OCI-LY1 (cell line): ENCODE data around the gene HPSE2.

Source experiments
- H2AFZ ChIP-seq: fragments of 200-600 bp; sonication (generic), shearing (Covaris generic); 2 replicates; pipeline ENCODE4 v1.6.0; 2014; ENCODE audit warnings: antibody characterized with exemption, mild to moderate bottlenecking, low read length
- H3F3A ChIP-seq: fragments of 200-600 bp; sonication (generic), shearing (Covaris generic); 2 replicates; pipeline ENCODE4 v1.6.0; 2014; ENCODE audit warnings: mild to moderate bottlenecking, antibody characterized with exemption, low read length, moderate library complexity; ENCODE audit not compliant: insufficient read depth
- H3K27ac ChIP-seq: fragments of 200-600 bp; sonication (generic); 2 replicates; pipeline ENCODE4 v1.5.1; 2014; ENCODE audit warnings: low read length, mixed run types, mild to moderate bottlenecking, low read depth; ENCODE audit not compliant: poor library complexity, severe bottlenecking
- H3K27me3 ChIP-seq: fragments of 200-600 bp; sonication (generic); 2 replicates; pipeline ENCODE4 v1.6.0; 2014; ENCODE audit warnings: antibody characterized with exemption, mild to moderate bottlenecking, low read length, moderate library complexity; ENCODE audit not compliant: insufficient read depth
- H3K36me3 ChIP-seq: fragments of 200-600 bp; sonication (generic); 2 replicates; pipeline ENCODE4 v1.6.1; 2014; ENCODE audit warnings: mild to moderate bottlenecking, antibody characterized with exemption, low read length, moderate library complexity, mixed read lengths; ENCODE audit not compliant: insufficient read depth
- H3K4me1 ChIP-seq: fragments of 200-600 bp; sonication (generic); 2 replicates; pipeline ENCODE4 v1.5.1; 2014; ENCODE audit warnings: mild to moderate bottlenecking, low read length, moderate library complexity; ENCODE audit not compliant: insufficient read depth, severe bottlenecking
- H3K4me2 ChIP-seq: fragments of 200-600 bp; sonication (generic), shearing (Covaris generic); 2 replicates; pipeline ENCODE4 v1.6.1; 2014; ENCODE audit warnings: low read length
- H3K4me3 ChIP-seq: fragments of 200-600 bp; sonication (generic); 2 replicates; pipeline ENCODE4 v1.5.1; 2014; ENCODE audit warnings: low read length, low read depth, mild to moderate bottlenecking, mixed read lengths; ENCODE audit not compliant: poor library complexity, severe bottlenecking
- H3K79me2 ChIP-seq: fragments of 200-600 bp; shearing (Covaris generic); 2 replicates; pipeline ENCODE4 v1.6.1; 2016; ENCODE audit warnings: mixed run types, low read length, mixed read lengths; ENCODE audit not compliant: insufficient read depth
- H3K9ac ChIP-seq: fragments of 200-600 bp; sonication (generic), shearing (Covaris generic); 2 replicates; pipeline ENCODE4 v1.6.1; 2014; ENCODE audit warnings: mild to moderate bottlenecking, low read length, mixed read lengths
- H3K9me2 ChIP-seq: fragments of 200-600 bp; sonication (generic), shearing (Covaris generic); 2 replicates; pipeline ENCODE4 v1.6.1; 2014; ENCODE audit warnings: low read depth, mild to moderate bottlenecking, low read length, mixed read lengths
- H3K9me3 ChIP-seq: fragments of 200-600 bp; shearing (Covaris generic); 2 replicates; pipeline ENCODE4 v1.6.1; 2014; ENCODE audit warnings: low read length, mixed read lengths
- H4K20me1 ChIP-seq: fragments of 200-600 bp; sonication (generic), shearing (Covaris generic); 2 replicates; pipeline ENCODE4 v1.6.0; 2016; ENCODE audit warnings: mild to moderate bottlenecking, low read length; ENCODE audit not compliant: insufficient read depth
- EZH2 ChIP-seq: fragments of 200-600 bp; sonication (generic), shearing (Covaris generic); IDR thresholded peaks from 2 replicates; pipeline ENCODE4 v1.8.0; 2017; ENCODE audit warnings: borderline replicate concordance, mixed run types, mild to moderate bottlenecking, antibody characterized with exemption, low read length, moderate library complexity, mixed read lengths
- TF ChIP-seq, protein P1 (sequence below): fragments of 200-600 bp; sonication (generic), shearing (Covaris generic); IDR thresholded peaks from 2 replicates; pipeline ENCODE4 v1.5.1; 2017; ENCODE audit warnings: mild to moderate bottlenecking, antibody characterized with exemption, low read length, moderate library complexity, mixed read lengths

The HPSE2 gene

DNA sequence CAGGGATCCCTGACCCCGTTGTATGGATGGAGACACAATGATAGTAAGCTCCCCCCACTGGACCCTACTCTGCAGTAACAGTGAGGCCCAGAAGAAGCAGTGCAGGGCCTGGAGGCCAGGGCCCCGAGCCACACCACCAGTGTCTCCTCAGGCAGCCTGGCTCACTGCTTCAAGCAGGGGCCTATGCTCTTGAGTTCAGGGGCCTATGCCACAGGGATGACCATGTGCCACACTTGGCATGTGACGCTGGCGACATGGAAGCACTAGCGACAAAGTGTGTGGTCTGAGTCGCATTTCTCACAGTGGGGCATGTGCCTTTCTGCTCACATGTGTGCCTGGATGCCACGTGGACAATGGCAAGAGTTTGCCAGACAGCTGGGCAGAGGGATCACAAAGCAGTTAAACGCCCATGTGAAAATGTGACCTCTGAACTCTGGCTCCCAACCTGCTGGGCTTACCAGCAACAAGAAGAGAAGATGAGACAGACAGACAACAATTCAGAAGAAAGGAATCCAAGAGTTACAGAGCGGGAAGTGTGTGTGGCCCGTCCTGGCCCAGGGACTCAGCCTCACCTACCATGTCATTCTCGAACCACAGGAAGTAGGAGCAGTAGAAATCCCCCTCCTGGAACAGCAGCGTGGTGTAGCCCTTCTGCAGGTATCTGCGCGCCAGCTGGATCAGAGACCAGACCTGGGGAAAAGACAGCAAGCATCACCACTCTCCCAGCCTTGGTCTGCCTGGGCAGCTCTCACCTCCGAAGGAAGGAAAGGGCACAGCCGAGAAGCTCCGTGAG is 816.0 kb downstream of the HPSE2 start:
- Histone ChIP-seq H3K4me2 (no peak overlapping the region), H3K9me3 (no peaks in the 10 kb centered on the region), H2AFZ (no peak overlapping the region), H3K27ac (no peak overlapping the region), H3K79me2 (no peaks in the 10 kb centered on the region), H4K20me1 (no peaks in the 10 kb centered on the region), H3K9ac (no peak overlapping the region), H3F3A (no peaks in the 10 kb centered on the region), H3K9me2 (no peaks in the 10 kb centered on the region), H3K4me1 (peaks cover 8% of the 10 kb centered on the region), H3K27me3 (no peaks in the 10 kb centered on the region), H3K4me3 (no peak overlapping the region), H3K36me3 (no peaks in the 10 kb centered on the region)
- no peak for TF ChIP-seq EZH2
- TF ChIP-seq, protein P1, sequence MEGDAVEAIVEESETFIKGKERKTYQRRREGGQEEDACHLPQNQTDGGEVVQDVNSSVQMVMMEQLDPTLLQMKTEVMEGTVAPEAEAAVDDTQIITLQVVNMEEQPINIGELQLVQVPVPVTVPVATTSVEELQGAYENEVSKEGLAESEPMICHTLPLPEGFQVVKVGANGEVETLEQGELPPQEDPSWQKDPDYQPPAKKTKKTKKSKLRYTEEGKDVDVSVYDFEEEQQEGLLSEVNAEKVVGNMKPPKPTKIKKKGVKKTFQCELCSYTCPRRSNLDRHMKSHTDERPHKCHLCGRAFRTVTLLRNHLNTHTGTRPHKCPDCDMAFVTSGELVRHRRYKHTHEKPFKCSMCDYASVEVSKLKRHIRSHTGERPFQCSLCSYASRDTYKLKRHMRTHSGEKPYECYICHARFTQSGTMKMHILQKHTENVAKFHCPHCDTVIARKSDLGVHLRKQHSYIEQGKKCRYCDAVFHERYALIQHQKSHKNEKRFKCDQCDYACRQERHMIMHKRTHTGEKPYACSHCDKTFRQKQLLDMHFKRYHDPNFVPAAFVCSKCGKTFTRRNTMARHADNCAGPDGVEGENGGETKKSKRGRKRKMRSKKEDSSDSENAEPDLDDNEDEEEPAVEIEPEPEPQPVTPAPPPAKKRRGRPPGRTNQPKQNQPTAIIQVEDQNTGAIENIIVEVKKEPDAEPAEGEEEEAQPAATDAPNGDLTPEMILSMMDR: no peak

DNA sequence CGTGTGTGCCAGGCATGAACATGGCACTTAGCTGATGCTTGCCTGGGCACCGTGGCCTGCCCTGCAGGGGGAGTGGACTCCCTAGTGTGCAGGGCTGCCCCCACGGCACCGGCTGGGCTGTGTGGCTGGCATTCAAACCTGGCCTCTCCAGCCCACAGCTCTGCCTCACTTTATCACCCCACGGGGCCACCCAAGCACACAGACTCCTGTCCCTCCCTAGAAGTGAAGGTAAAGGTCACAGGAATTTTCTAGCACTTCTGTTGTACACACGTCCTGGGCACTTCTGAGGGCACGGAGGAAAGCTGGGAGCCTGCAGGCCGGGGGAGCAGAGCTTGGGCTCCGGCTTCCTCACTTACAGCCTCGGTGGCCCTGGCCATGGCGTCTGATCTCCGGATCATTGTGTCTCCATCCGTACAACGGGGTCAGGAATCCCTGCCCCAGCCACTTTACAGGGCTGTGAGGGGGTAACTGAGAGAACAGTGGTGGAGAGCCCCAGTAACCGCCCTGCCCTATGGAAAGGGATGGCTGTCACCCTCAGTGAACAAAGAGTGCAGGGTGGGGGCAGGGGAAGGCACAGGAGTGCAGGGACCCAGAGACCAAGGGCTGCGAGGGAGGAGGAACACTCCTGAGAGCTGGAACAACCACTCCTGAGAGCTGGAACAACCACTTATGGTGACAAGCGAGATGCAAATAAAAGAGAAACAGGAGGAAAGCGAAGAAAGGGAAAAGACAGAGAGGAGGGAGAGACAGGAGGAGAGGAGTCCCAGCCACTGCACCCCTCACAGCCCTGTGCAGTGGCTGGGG is 816.8 kb downstream of the HPSE2 start:
- Histone ChIP-seq H3K4me1 (peaks cover 12% of the 10 kb centered on the region), H3K27ac (no peak overlapping the region), H3K27me3 (no peaks in the 10 kb centered on the region), H3K4me3 (no peak overlapping the region), H3K9me3 (no peaks in the 10 kb centered on the region), H3K9ac (no peak overlapping the region), H2AFZ (no peak overlapping the region), H3F3A (no peaks in the 10 kb centered on the region), H4K20me1 (no peaks in the 10 kb centered on the region), H3K4me2 (no peak overlapping the region), H3K36me3 (no peaks in the 10 kb centered on the region), H3K9me2 (no peaks in the 10 kb centered on the region), H3K79me2 (no peaks in the 10 kb centered on the region)
- TF ChIP-seq, protein P1: no peak
- TF ChIP-seq EZH2: no peak

DNA sequence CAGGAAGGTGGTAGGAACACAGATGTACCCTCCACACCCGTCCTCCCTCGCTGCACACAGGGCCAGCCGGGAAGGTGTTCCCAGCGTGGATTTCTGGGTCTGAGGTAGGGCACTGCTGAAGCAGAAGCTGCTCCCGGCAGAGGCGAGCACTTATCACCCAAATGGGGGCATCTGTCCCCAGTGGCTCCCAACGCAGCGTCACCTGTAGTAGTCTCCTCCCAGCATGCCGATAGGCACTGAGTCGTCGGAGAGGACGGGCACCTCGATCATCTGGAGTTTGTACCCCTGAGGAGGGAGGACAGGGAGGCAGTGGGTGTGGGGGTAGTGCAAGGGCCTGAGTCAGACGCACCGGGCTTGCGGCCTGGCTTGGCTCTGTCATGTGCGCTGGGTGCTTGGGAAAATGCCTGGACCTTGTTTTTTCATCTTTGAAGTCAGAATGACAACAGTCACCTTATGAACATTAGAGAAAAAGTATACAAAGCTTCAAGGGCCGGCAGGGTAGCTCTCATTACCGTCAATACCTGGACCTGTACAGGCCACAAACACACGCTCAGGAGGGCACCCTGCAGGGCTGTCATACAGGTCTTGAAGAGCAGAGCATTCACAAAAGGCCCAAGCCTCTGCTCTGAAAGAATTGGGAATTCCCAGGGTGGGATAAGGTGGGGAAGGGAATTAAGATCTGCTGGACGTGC is 817.5 kb downstream of the HPSE2 start:
- Histone ChIP-seq H3F3A (no peaks in the 10 kb centered on the region), H3K27me3 (no peaks in the 10 kb centered on the region), H2AFZ (no peak overlapping the region), H3K36me3 (no peaks in the 10 kb centered on the region), H3K4me1 (peaks cover 12% of the 10 kb centered on the region), H3K4me2 (no peak overlapping the region), H3K9me2 (no peaks in the 10 kb centered on the region), H3K9ac (no peak overlapping the region), H3K4me3 (no peak overlapping the region), H4K20me1 (no peaks in the 10 kb centered on the region), H3K79me2 (no peaks in the 10 kb centered on the region), H3K9me3 (no peaks in the 10 kb centered on the region), H3K27ac (no peak overlapping the region)
- TF ChIP-seq EZH2: no peak
- TF ChIP-seq, protein P1: no peak
